ENCODE measurements around the gene CADM4.

GRCh38 chr19:43674596-43674995, 34.9 kb upstream of the CADM4 start:
- TF ChIP-seq CTCF (IDR thresholded peaks at IDR 0.05) (no peak), POLR2A (IDR thresholded peaks at IDR 0.05) (no peak)

Measured in right lobe of liver (tissue), 4 donors.